Choroid plexus epithelial cell (primary cell): ENCODE data around the gene OR2T11.

Experiments used
- DNase-seq: peaks from one replicate; pipeline ENCODE4 v3.0.0-alpha.2; 2010; ENCODE audit warnings: low read depth
- H3K4me3 ChIP-seq: 2 replicates; pipeline ENCODE4 v1.5.1; 2011; ENCODE audit warnings: low read depth, mild to moderate bottlenecking, control low read depth, low read length, moderate library complexity
- CTCF ChIP-seq: conservative IDR thresholded peaks from 2 replicates; pipeline ENCODE4 v1.5.1; 2011; ENCODE audit warnings: low read depth, mild to moderate bottlenecking, control low read depth, inconsistent platforms, low read length, moderate library complexity

OR2T11 gene

GRCh38 chr1:248597589-248597988 is 37.3 kb downstream of the OR2T11 start, which contains the start of gene OR2T10:
TSS of gene OR2T10 (minus strand) at chr1:248597700. CDS start at chr1:248593768, 3,932 bp downstream.
- no peak within 1 kb of the TSS for H3K4me3 ChIP-seq
- DNase-seq: no peak
- TF ChIP-seq CTCF: no peak

GRCh38 chr1:248596615-248597014 is 38.3 kb downstream of the OR2T11 start:
- TF ChIP-seq CTCF: no peak
- H3K4me3 ChIP-seq: no peak overlapping the region
- no peak for DNase-seq

- no peak overlapping the region for H3K4me3 ChIP-seq
- TF ChIP-seq CTCF: no peak
- no peak for DNase-seq
These were observed 41.7 kb downstream of the OR2T11 start for GRCh38 chr1:248593226-248593625.

- H3K4me3 ChIP-seq: no peak overlapping the region
- TF ChIP-seq CTCF: no peak
- DNase-seq: no peak
These were observed 42.2 kb downstream of the OR2T11 start for GRCh38 chr1:248592655-248593054.

- H3K4me3 ChIP-seq: no peak overlapping the region
- TF ChIP-seq CTCF: no peak
- no peak for DNase-seq
These were observed 44.8 kb downstream of the OR2T11 start for GRCh38 chr1:248590055-248590454.

- no peak overlapping the region for H3K4me3 ChIP-seq
- no peak for DNase-seq
- TF ChIP-seq CTCF: no peak
These were observed 45.6 kb downstream of the OR2T11 start for GRCh38 chr1:248589334-248589733.

- H3K4me3 ChIP-seq: no peak overlapping the region
- no peak for TF ChIP-seq CTCF
- DNase-seq: no peak
These were observed 49.6 kb downstream of the OR2T11 start for GRCh38 chr1:248585266-248585665.
